Measurements from ENCODE around the gene BORA. TPM values are rescaled to one million over a fixed set of nuclear protein-coding genes. Genes with fewer than 3 reads are reported as not detected.

BORA gene
- total and polyA plus RNA-seq, 10 of the 15 experiments (the other 5 are each of a cell fraction or from before 2014, with no cell fraction given), result 15.1 to 38.7 (median 23.2) TPM

GRCh38 chr13:72788831-72789230 is 61.1 kb downstream of the BORA start:
- intact Hi-C loops (cut with micrococcal nuclease; ENCODE audit: unreplicated experiment) (no loop called here), in situ Hi-C loops (cut with MboI) (no loop called here)
- 44% methylated on average over 1 of the region's 1 CpG for WGBS (ENCODE audit: insufficient coverage, insufficient replicate concordance, low lambda C conversion rate, missing lambda C conversion rate)
- ChIA-PET POLR2A (interaction anchor here (1.3 kb wide), 1 partner anchor 10 kb away, joined by 3 read pairs; no protein-coding TSS in a partner anchor), RAD21 (ENCODE audit: unreplicated experiment) (no interaction called here), CTCF (interaction anchor here (1.2 to 3.2 kb wide), 4 partner anchors 10 to 145 kb away, joined by 3 to 19 read pairs (median 5); no protein-coding TSS in a partner anchor), SMC1A (ENCODE audit: uncharacterized antibody, unreplicated experiment) (interaction anchor here (0.6 to 1.9 kb wide), 6 partner anchors 11 to 202 kb away, joined by 3 to 5 read pairs (median 4); no protein-coding TSS in a partner anchor)
- Histone ChIP-seq H2AFZ (ENCODE audit: control insufficient read depth, low read depth, low read length) (no peak overlapping the region), H3K27me3 (replicated peaks in 1 of 2; ENCODE audit: control insufficient read depth in 2 of 2, insufficient read depth in 2 of 2, low read length in 1 of 2) (no peaks in the 10 kb centered on the region), H3K27ac (ENCODE audit: control insufficient read depth, insufficient read depth) (no peak overlapping the region), H3K4me3 (no peak overlapping the region), H4K20me1 (ENCODE audit: control insufficient read depth, insufficient read depth) (no peaks in the 10 kb centered on the region), H3K79me2 (ENCODE audit: control insufficient read depth, insufficient read depth, low read length) (peaks cover 20% of the 10 kb centered on the region), H3K9ac (ENCODE audit: control insufficient read depth, insufficient read depth, low read length) (no peak overlapping the region), H3K4me2 (ENCODE audit: control insufficient read depth, insufficient read depth) (no peak overlapping the region), H3K9me3 (replicated peaks; ENCODE audit: control insufficient read depth, insufficient read depth, low read length) (no peaks in the 10 kb centered on the region), H3K36me3 (ENCODE audit: control insufficient read depth in 2 of 2, insufficient read depth in 2 of 2, low read length in 1 of 2) (peaks cover 0 to 17% of the 10 kb centered on the region in 2 experiments; a peak in 2 of 4 replicates), H3K4me1 (ENCODE audit: control insufficient read depth, insufficient read depth, low read length) (no peaks in the 10 kb centered on the region)
- no peak for TF ChIP-seq MXI1 (IDR thresholded peaks at IDR 0.05; ENCODE audit: low read depth, low read length)
- no peak for TF ChIP-seq HCFC1 (IDR thresholded peaks at IDR 0.05; ENCODE audit: low read length)
- TF ChIP-seq MEF2B (IDR thresholded peaks at IDR 0.05; ENCODE audit: partially characterized antibody, poor library complexity, severe bottlenecking), result no peak
- TF ChIP-seq BHLHE40 (IDR thresholded peaks at IDR 0.05; ENCODE audit: borderline replicate concordance in 1 of 2, low read depth in 2 of 2, low read length in 1 of 2), result no peak
- no peak for TF ChIP-seq ZBTB11 (CRISPR knock-in tag; IDR thresholded peaks at IDR 0.05)
- no peak for TF ChIP-seq MTA2 (IDR thresholded peaks at IDR 0.05; ENCODE audit: low read depth)
- TF ChIP-seq ZNF207 (IDR thresholded peaks at IDR 0.05; ENCODE audit: borderline replicate concordance), result no peak
- TF ChIP-seq CHD4 (IDR thresholded peaks at IDR 0.05), result no peak
- TF ChIP-seq CREB1 (IDR thresholded peaks at IDR 0.05; ENCODE audit: low read depth), result no peak
- no peak for TF ChIP-seq ZNF217 (IDR thresholded peaks at IDR 0.05)
- ATAC-seq (no peak), FAIRE-seq (no peak), DNase-seq (ENCODE audit: low read depth, low spot score) (no peak)
- BruUV-seq (replicated peaks), result no TSS peak
